ENCODE results near the gene COX7A2. TPM values are rescaled to one million over a fixed set of nuclear protein-coding genes. Genes with fewer than 3 reads are reported as not detected.

The COX7A2 gene
- total RNA-seq, 1 experiment from 2014 or later, result 516 TPM

GRCh38 chr6:75222261-75222660, 21.3 kb downstream of the COX7A2 start:
- H3K4me1 Mint-ChIP-seq, result peaks cover 17% of the 10 kb centered on the region in 2 experiments
- H3K4me3 Mint-ChIP-seq, result no peak overlapping the region
- H3K27me3 ChIP-seq (ENCODE audit: insufficient read depth, low read length), result no peaks in the 10 kb centered on the region
- no peak overlapping the region for H2AFZ ChIP-seq (ENCODE audit: low read length)
- H2BK120ac ChIP-seq (ENCODE audit: low read depth, low read length, poor library complexity, severe bottlenecking), result no peak overlapping the region
- H3K4me1 ChIP-seq (ENCODE audit: insufficient read depth, low read length), result no peaks in the 10 kb centered on the region; the same call in 1 of the 2 replicates
- no peaks in the 10 kb centered on the region for H3K79me2 ChIP-seq (ENCODE audit: insufficient read depth, low read length)
- H2BK12ac ChIP-seq (ENCODE audit: insufficient read length, low read depth, low read length), result no peak overlapping the region
- H2AK5ac ChIP-seq (ENCODE audit: insufficient read length, low read length), result no peak overlapping the region
- no peak overlapping the region for H3T11ph ChIP-seq (ENCODE audit: low read length)
- TF ChIP-seq CTCF (conservative IDR thresholded peaks at IDR 0.05), result no peak
- no peak overlapping the region for H4K91ac ChIP-seq (ENCODE audit: insufficient read length, low read depth, low read length)
- no peaks in the 10 kb centered on the region for H3K27me3 Mint-ChIP-seq (ENCODE audit: low read depth)
- H4K20me1 ChIP-seq (ENCODE audit: control insufficient read depth, insufficient read depth, insufficient read length), result no peaks in the 10 kb centered on the region
- H2BK15ac ChIP-seq (ENCODE audit: low read depth, low read length), result no peak overlapping the region
- H4K5ac ChIP-seq (ENCODE audit: insufficient read length, low read depth, low read length), result no peak overlapping the region
- H3K79me1 ChIP-seq (ENCODE audit: insufficient read depth, low read depth, low read length, poor library complexity, severe bottlenecking), result no peaks in the 10 kb centered on the region
- no peak overlapping the region for H3K56ac ChIP-seq (ENCODE audit: insufficient read length, low read depth, low read length)
- H3K4ac ChIP-seq (ENCODE audit: low read depth, low read length), result no peak overlapping the region
- no peak for DNase-seq
- H3K27ac ChIP-seq (ENCODE audit: insufficient read length, low read depth, low read length), result no peak overlapping the region
- H3K18ac ChIP-seq (ENCODE audit: insufficient read length, low read depth, low read length), result no peak overlapping the region
- H3K4me2 ChIP-seq (ENCODE audit: insufficient read depth, insufficient read length, low read length), result no peak overlapping the region
- no peak overlapping the region for H3K14ac ChIP-seq (ENCODE audit: insufficient read depth, low read length)
- H2BK5ac ChIP-seq (ENCODE audit: insufficient read length, low read length), result no peak overlapping the region
- H3K9ac ChIP-seq (ENCODE audit: extremely low read depth, insufficient read length, low read length), result no peak overlapping the region
- H3K9me3 Mint-ChIP-seq, result no peaks in the 10 kb centered on the region
- H3K23ac ChIP-seq (ENCODE audit: insufficient read length, low read depth, low read length), result no peak overlapping the region
- no peaks in the 10 kb centered on the region for H3K9me3 ChIP-seq (ENCODE audit: control insufficient read depth, low read depth, low read length)
- H3K23me2 ChIP-seq (ENCODE audit: insufficient read length, low read depth, low read length, poor library complexity, severe bottlenecking), result no peaks in the 10 kb centered on the region
- H3K36me3 Mint-ChIP-seq (ENCODE audit: insufficient read depth in 1 of 3, low read depth in 3 of 3), result no peaks in the 10 kb centered on the region
- H4K8ac ChIP-seq (replicated peaks; ENCODE audit: insufficient read length, low read depth, low read length), result no peak overlapping the region
- no peak overlapping the region for H3K27ac Mint-ChIP-seq
- no peak overlapping the region for H2BK20ac ChIP-seq (ENCODE audit: low read depth, low read length, poor library complexity, severe bottlenecking)
